Endothelial cell (in vitro differentiated cells): ENCODE measurements around the gene PARD6A. TPM values are rescaled to one million over a fixed set of nuclear protein-coding genes. Genes with fewer than 3 reads are reported as not detected.

Source experiments
- DNase-seq: peaks from one replicate; pipeline ENCODE4 v3.0.0; 2021; ENCODE audit warnings: low spot score
- H3K27ac Mint-ChIP-seq: one replicate; pipeline ENCODE4 v1.8.0; 2021; ENCODE audit warnings: mixed read lengths, inconsistent platforms; ENCODE audit not compliant: unreplicated experiment
- H3K27me3 Mint-ChIP-seq: one replicate; pipeline ENCODE4 v1.8.0; 2021; ENCODE audit warnings: mild to moderate bottlenecking, moderate library complexity, mixed read lengths, inconsistent platforms; ENCODE audit not compliant: unreplicated experiment
- H3K36me3 Mint-ChIP-seq: one replicate; pipeline ENCODE4 v1.8.0; 2021; ENCODE audit warnings: mild to moderate bottlenecking, low read depth, mixed read lengths, inconsistent platforms; ENCODE audit not compliant: unreplicated experiment
- H3K4me1 Mint-ChIP-seq: one replicate; pipeline ENCODE4 v1.8.0; 2021; ENCODE audit warnings: mild to moderate bottlenecking, mixed read lengths, inconsistent platforms; ENCODE audit not compliant: unreplicated experiment
- H3K4me3 Mint-ChIP-seq: one replicate; pipeline ENCODE4 v1.8.0; 2021; ENCODE audit warnings: mild to moderate bottlenecking, mixed read lengths, inconsistent platforms; ENCODE audit not compliant: unreplicated experiment
- H3K9me3 Mint-ChIP-seq: one replicate; pipeline ENCODE4 v1.8.0; 2021; ENCODE audit warnings: mixed read lengths, inconsistent platforms; ENCODE audit not compliant: unreplicated experiment
- CTCF ChIP-seq: fragments of 200-600 bp; sonication (generic); IDR thresholded peaks from one replicate; pipeline ENCODE4 v1.5.0; 2021; ENCODE audit warnings: antibody characterized with exemption; ENCODE audit not compliant: unreplicated experiment
- total RNA-seq: library from RNA; stranded (reverse); fragmentation: NEBNext Ultra II Directional; extraction: Animal tissue kit (Norgen Biotek cat#: 25700); gene quantifications from one replicate; pipeline ENCODE4 v1.2.1, GENCODE V29; 2021; ENCODE audit not compliant: unreplicated experiment

Gene PARD6A
- total RNA-seq, 1 donor from 2014 or later = 1.2 TPM

GRCh38 chr16:67697422-67698185 is 36.8 kb downstream of the PARD6A start:
- Mint-ChIP-seq H3K36me3 (peaks cover 14% of the 10 kb centered on the region), H3K4me1 (peaks cover 13% of the 10 kb centered on the region), H3K27ac (no peak overlapping the region), H3K27me3 (no peaks in the 10 kb centered on the region), H3K4me3 (peak overlapping the region; percentile 70), H3K9me3 (no peaks in the 10 kb centered on the region)
- TF ChIP-seq CTCF = no peak
- no peak for DNase-seq

GRCh38 chr16:67699265-67699664 is 38.5 kb downstream of the PARD6A start:
- Mint-ChIP-seq H3K36me3 (peaks cover 14% of the 10 kb centered on the region), H3K9me3 (no peaks in the 10 kb centered on the region)

GRCh38 chr16:67701420-67701819 is 40.7 kb downstream of the PARD6A start:
- no peak for DNase-seq
- no peak for TF ChIP-seq CTCF
- Mint-ChIP-seq H3K4me1 (peaks cover 20% of the 10 kb centered on the region), H3K27ac (no peak overlapping the region), H3K27me3 (no peaks in the 10 kb centered on the region), H3K4me3 (no peak overlapping the region), H3K9me3 (no peaks in the 10 kb centered on the region), H3K36me3 (peaks cover 14% of the 10 kb centered on the region)

More at GRCh38 chr16:67699265-67699664, 38.5 kb downstream of the PARD6A start:
- H3K27ac Mint-ChIP-seq = no peak overlapping the region
- H3K4me1 Mint-ChIP-seq = peaks cover 20% of the 10 kb centered on the region
- no peaks in the 10 kb centered on the region for H3K27me3 Mint-ChIP-seq
- no peak for TF ChIP-seq CTCF
- no peak for DNase-seq
- H3K4me3 Mint-ChIP-seq = no peak overlapping the region

GRCh38 chr16:67702130-67702529 is 41.4 kb downstream of the PARD6A start:
- no peak for TF ChIP-seq CTCF
- DNase-seq = no peak
- Mint-ChIP-seq H3K36me3 (peaks cover 14% of the 10 kb centered on the region), H3K27ac (no peak overlapping the region), H3K27me3 (no peaks in the 10 kb centered on the region), H3K4me1 (peaks cover 16% of the 10 kb centered on the region), H3K4me3 (no peak overlapping the region), H3K9me3 (no peaks in the 10 kb centered on the region)

- Mint-ChIP-seq H3K27ac (no peak overlapping the region), H3K4me3 (no peak overlapping the region), H3K9me3 (no peaks in the 10 kb centered on the region), H3K27me3 (no peaks in the 10 kb centered on the region), H3K36me3 (peaks cover 3% of the 10 kb centered on the region), H3K4me1 (peaks cover 7% of the 10 kb centered on the region)
- no peak for TF ChIP-seq CTCF
- no peak for DNase-seq
These were observed 42.9 kb downstream of the PARD6A start for GRCh38 chr16:67703626-67704025.
